Measurements from ENCODE around the gene IFT20. TPM values are rescaled to one million over a fixed set of nuclear protein-coding genes. Genes with fewer than 3 reads are reported as not detected.
A peak's percentile ranks its signal among the peaks of the same experiment; 100 is the strongest.

IFT20 gene
- total RNA-seq, 1 donor from 2014 or later = 33.2 TPM

- Histone ChIP-seq H3K9me3 (no peaks in the 10 kb centered on the region), H3K27me3 (ENCODE audit: low read depth) (peaks cover 4% of the 10 kb centered on the region), H3K36me3 (no peaks in the 10 kb centered on the region), H3K4me3 (peak within 1 kb of the TSS; percentile 52), H3K4me1 (peaks cover 36% of the 10 kb centered on the region), H3K27ac (peak within 1 kb of the TSS; percentile 50)
- peak; percentile 41 to 54 for ATAC-seq
- peak; percentile 67 for DNase-seq
- TF ChIP-seq CTCF (IDR thresholded peaks at IDR 0.05) = no peak
- intact Hi-C loops (cut with DNase I) = no loop called here
Measured at GRCh38 chr17:28370035-28370743, 34.9 kb upstream of the IFT20 start, which contains the start of gene VTN. TSS of gene VTN (minus strand) at chr17:28370307. CDS start at chr17:28370203, 104 bp downstream.

GRCh38 chr17:28369684-28370034 is 34.4 kb upstream of the IFT20 start:
- no peak overlapping the region for H3K4me3 ChIP-seq
- DNase-seq (no peak), ATAC-seq (no peak)
- intact Hi-C loops (cut with DNase I) = no loop called here
- H3K36me3 ChIP-seq = peaks cover 4% of the 10 kb centered on the region
- TF ChIP-seq CTCF (IDR thresholded peaks at IDR 0.05) = no peak
- H3K9me3 ChIP-seq = no peaks in the 10 kb centered on the region
- H3K27ac ChIP-seq = no peak overlapping the region
- H3K4me1 ChIP-seq = peaks cover 36% of the 10 kb centered on the region
- H3K27me3 ChIP-seq (ENCODE audit: low read depth) = peaks cover 4% of the 10 kb centered on the region

- H3K27ac ChIP-seq = no peak overlapping the region
- H3K36me3 ChIP-seq = peaks cover 10% of the 10 kb centered on the region
- TF ChIP-seq CTCF (IDR thresholded peaks at IDR 0.05) = no peak
- H3K9me3 ChIP-seq = no peaks in the 10 kb centered on the region
- peaks cover 4% of the 10 kb centered on the region for H3K27me3 ChIP-seq (ENCODE audit: low read depth)
- intact Hi-C loops (cut with DNase I) = no loop called here
- no peak overlapping the region for H3K4me3 ChIP-seq
- no peak for ATAC-seq
- no peak for DNase-seq
- peaks cover 36% of the 10 kb centered on the region for H3K4me1 ChIP-seq
Measured at GRCh38 chr17:28368915-28369683, 33.8 kb upstream of the IFT20 start.

GRCh38 chr17:28368306-28368831 is 33.1 kb upstream of the IFT20 start:
- ATAC-seq (no peak), DNase-seq (no peak)
- intact Hi-C loops (cut with DNase I) = no loop called here
- TF ChIP-seq CTCF (IDR thresholded peaks at IDR 0.05) = no peak
- Histone ChIP-seq H3K9me3 (no peaks in the 10 kb centered on the region), H3K27me3 (ENCODE audit: low read depth) (peaks cover 4% of the 10 kb centered on the region), H3K36me3 (peaks cover 17% of the 10 kb centered on the region), H3K27ac (no peak overlapping the region), H3K4me1 (peaks cover 36% of the 10 kb centered on the region), H3K4me3 (no peak overlapping the region)

- intact Hi-C loops (cut with DNase I) = no loop called here
Measured at GRCh38 chr17:28367641-28368305, 32.5 kb upstream of the IFT20 start.

More at GRCh38 chr17:28367641-28368305, 32.5 kb upstream of the IFT20 start:
- ATAC-seq (no peak), DNase-seq (no peak)
- H3K9me3 ChIP-seq = no peaks in the 10 kb centered on the region
- TF ChIP-seq CTCF (IDR thresholded peaks at IDR 0.05) = no peak
- H3K27ac ChIP-seq = no peak overlapping the region
- H3K27me3 ChIP-seq (ENCODE audit: low read depth) = peaks cover under 1% of the 10 kb centered on the region
- H3K4me1 ChIP-seq = peaks cover 30% of the 10 kb centered on the region
- peaks cover 23% of the 10 kb centered on the region for H3K36me3 ChIP-seq
- H3K4me3 ChIP-seq = no peak overlapping the region

Measured in lower lobe of right lung (tissue), 2 donors.